ENCODE measurements around the gene MYO5C.

The MYO5C gene

DNA sequence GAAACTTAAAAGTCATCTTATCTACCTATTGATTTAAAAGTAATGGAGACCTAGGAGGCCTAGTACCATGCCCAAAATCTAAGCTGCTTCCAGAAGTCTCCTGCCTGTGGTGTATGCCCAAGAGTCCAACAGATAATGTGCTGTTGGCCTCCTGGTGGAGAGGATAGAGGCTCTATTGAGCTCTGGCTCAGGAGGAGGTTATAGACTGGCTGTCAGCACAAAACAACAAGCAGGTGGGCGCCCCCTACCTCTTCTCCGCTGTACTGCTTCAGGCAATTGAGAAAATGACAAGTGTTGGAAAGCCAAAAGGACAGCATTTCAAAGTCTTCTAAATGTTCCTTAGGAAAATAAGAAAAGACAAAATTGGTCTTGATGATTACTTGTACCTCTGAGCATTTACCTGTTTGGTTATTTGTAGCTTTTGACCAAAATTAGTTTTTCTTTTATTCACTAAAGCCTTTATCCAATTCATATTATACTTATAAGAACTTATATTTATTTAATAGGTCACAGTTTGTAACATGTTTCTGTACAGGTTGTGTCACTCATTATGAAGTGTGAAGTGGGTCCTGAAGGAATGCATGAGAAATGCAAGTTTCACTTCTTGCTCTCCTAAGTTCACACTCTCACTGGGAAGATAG lies 87.2 kb downstream of the MYO5C start:
- peak; percentile 77 for DNase-seq

DNA sequence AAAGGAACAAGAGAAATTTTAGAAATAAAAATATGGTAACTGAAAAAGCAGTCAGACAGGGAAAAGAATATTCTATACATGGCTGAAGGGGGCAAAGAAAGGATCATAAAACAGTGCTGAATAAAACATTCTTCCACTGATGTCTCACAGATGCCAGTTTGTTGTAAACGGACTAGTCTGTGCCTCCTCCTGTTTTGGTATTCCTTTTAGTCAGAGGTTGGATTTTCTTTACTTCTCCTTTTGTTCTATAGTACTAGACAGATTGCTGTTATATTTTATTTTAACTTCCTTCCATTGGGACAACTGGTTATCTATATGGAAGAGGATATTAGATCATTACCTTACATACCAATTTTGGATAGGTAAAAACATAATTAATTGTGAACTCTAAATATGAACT lies 88.4 kb downstream of the MYO5C start:
- no peak for DNase-seq

DNA sequence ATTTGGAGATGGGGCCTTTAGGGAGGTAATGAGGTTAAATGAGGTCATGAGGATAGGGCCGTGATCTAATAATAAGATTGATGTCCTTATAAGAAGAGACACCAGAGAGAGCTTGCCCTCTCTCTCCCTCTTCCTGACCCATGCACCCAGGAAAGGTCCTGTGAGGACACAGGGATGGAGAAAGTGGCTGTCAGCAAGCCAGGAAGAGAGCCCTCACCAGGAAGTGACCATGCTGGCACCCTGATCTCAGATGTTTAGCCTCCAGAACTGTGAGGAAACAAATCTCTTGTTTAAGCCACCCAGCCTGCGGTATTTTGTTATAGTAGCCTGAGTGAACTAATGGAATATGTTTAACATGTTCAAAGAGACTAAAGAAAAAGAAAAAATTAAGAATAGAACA lies 89.2 kb downstream of the MYO5C start:
- no peak for DNase-seq

DNA sequence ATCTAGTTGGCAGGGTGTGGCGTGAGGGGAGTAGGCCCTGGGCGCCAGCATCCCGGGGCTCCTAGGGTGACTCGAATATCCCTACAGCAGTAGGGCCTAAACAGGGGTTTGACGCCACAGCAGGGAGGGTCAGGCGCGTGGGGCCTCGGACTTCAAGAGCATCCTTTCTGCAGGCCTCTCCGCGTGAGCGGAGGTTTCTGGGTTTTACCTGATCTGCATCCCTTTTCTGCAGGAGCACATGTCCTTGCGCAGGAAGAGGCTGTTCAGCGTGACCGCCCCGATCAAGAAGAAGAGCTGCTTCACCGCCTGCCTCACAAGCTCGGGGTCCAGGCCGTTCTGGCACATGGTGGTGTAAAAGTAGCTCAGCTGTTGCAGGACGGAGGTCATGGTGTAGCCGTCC lies 90.9 kb downstream of the MYO5C start:
- no peak for DNase-seq

DNA sequence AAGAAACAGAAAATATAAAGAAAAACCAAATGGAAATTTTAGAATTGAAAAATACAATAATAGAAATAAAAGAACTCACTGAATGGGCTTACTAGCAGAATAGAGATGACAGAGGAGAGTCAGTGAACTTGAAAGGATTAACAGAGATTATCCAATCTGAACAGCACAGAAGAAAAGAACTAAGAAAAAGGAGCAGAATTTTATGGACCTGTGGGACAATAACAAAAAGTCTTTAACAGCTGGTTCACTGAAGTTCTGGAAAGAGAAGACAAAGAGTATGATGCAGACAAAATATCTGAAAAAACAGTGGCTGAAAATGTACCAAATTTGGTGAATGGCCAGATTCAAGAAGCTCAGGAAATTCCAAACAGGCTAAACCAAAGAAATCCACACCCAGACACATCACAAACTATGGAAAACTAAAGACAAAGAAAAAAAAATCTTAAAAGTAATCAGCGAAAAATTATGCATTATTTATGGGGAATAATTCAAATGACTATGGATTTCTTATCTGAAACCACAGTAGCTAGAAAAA lies 94.7 kb downstream of the MYO5C start:
- DNase-seq: no peak

DNA sequence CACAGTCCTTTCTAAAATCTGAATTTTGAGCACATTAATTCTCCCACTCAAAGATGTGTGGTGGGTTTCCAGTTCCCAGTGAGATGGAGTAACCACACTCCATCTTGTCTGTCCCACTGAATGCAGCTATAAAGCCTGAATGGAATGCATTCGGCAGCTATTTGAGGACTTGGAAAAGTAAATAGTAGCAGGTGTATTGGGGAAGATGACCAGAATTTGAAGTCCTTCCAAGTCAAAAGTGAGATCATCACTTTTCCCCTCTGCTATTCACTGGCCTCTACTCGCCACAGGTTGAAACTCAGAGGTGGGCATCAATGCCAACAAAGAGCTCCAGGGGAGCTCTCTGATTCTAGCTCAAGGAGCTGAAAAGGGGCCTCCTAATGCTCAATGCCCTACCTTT lies 96.3 kb downstream of the MYO5C start:
- no peak for DNase-seq

DNA sequence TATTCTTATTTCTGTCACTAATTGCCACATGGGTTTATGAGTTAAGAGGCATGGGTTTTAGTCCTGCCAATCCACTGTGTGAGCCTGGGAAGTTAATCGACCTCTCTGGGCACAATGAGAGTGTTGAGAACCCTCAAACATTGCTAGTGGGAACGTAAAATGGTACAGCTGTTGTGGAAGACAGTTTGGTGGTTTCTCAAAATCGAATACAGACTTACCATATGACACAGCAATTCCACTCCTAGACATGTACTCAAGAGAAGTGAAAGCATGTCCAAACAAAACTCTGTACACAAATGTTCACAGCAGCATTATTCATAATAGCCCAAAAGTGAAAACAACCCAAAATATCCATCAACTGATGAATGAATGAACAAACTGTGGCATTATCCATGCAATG lies 98.7 kb downstream of the MYO5C start:
- no peak for DNase-seq

DNA sequence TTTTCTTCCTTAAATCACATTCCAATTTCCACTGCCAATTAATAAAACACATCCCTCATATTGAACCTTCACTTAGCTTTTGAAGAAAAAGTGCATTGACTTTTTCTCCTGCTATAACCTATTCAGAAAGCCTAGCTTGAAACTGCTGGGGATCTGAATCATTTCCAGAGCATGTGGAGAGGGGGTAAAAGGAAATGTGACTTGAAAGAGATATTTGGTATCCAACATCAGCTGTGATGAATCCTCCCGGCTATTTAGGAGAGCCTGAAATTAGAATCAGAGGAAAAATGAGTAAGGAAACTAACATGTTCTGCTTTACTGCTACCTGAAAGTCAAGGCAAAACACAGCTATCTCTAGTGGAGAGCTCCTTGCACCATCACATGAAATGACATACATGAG lies 101.8 kb downstream of the MYO5C start:
- no peak for DNase-seq

DNA sequence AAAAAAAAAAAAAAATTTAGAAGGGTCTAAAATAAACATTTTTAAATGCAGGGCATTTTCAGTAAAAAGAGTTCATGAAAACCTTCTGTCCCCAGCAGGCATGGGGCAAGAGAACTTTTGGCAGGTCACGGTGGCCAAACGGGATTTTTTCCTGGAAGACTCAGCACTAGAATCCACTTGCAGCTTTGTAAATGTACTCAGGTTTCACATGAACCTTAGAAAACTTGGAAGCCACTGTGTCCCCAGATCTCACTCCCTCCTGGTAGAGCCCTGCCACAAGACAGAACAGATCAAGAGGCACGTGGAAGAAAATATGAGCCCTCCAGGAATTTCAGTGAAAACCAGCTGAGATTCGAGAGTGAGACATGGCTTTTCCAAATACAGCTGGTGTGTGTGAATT lies 102.3 kb downstream of the MYO5C start:
- no peak for DNase-seq

DNA sequence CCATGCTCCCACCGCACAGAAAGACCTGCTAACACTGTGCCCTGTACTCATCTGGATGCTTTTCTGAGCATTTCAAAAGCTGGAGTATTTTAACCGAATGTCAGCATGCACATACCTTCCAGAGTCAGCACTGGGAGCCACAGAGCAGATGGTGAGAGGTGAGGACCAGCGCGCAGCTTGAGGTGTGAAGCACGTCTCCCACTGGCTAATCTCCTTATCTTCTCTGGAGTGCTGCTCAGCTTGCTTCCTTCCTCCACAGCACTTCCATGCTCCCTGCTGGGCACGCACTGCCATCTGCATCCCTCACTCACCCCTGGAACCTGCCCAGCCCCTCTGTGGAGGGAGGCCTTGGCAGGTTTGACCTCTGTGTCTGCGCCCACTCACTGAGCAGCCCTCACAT lies 104.4 kb downstream of the MYO5C start, which contains the start of gene GNB5:
Gene GNB5 (minus strand): TSS at position 186 of the 400 bp plus-strand sequence. CDS start 6,716 bp downstream, outside the sequence.
- no peak for DNase-seq

DNA sequence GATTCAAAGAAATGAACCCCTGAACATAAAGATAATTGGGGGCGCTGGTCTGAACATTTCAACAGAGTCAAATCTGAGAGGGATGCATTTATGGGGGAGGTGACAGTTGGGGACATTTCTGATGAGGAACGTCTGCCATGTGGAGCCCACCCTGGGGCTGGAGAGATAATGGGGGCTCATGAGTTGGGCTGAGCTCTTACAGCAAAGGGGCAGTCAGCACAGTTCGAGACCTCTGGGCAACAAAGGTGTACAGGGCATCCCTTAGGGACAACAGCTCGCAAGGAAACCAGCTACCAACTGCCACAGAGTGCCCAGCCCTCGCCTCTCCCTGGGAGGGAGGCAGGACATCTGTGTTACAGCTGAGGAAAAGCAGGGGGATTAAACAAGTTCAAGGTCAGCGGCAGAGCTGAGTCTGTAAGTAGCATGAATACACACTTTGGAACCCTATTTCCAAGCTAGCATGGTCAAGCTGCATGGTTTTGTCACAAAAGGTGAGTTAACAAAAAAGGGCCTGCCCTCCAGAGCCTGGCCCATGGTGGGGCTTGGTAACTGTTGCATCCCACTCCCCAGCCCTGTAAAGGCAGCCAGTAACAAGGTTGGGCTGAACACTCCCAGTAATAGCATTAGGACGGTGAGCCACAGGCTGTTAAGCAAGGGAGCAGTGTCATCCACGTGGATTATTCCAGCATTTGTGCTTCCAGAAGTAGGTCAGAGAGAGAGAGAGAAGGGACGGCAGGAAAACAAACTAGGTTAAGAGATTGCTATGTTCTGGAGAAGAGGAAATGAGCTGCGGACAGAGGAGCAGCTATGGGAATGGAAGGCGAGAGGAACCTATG lies 108.7 kb downstream of the MYO5C start:
- no peak for DNase-seq

DNA sequence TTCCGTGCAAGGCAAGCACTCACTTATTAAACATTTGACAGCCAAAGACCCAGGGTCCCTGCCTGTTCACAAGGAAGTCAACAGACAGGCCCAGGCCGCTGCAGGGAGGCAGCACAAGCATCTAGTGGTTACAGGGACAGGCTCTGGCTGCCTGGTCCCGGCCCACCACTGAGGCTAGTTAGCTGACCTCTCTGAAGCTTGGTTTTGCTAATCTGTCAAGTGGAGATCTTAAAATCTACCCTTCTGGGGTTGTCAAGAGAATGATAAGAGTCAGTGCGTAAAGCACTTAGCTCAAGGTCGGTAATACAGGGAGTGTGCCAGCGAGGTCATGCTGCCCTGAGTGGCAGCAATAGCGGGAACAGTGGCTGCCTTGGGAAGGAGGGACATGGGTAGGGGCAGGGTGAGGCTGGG lies 110.4 kb downstream of the MYO5C start:
- no peak for DNase-seq

DNA sequence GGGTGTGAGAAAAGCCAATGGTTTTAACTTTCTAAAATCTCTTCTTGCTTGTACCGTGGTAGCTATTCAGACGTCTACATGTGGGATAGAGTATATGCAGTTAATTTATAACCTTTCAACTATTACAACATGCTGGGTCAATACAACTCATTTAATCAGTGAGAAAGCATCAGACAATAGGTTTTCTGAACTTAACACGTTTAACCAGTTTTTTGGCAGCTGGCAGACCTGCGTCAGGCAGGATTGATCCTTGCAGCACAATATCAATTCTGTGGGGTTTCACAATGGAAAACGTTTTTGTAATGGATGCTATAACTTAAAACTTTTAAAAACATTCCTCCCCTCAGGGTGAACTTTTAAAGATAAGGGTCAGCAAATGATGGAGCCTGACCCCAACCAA lies 110.9 kb downstream of the MYO5C start:
- DNase-seq: no peak

DNA sequence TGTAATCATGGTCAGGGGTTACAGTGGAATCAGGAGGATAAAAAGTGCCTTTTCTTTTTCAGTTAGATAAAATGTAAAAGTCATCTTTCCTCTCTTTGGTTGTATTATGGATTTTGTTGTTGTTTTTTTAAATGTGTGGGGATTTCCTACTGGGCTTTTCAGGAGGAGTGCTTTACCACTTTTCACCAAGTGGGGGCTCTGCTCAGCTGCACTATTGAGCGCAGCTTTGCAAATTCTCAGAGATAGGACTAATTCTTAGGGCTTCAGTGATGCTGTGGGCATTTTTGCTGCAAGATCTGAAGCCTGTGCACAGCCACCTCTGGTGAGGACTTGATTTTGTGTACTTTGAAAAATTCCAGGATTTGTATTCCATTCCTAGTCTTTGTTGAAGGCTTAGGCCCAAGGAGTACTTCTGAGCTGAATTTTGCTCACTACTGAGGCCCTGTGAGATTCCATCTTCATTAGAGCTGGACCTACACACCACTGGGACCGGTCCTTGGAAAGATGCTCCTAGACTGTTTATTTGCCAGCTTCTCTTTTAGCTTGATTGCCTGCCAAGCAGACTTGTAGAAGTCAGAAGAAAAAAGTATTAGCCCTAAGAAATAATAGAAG lies 111.9 kb downstream of the MYO5C start:
- DNase-seq: peak; percentile 28

DNA sequence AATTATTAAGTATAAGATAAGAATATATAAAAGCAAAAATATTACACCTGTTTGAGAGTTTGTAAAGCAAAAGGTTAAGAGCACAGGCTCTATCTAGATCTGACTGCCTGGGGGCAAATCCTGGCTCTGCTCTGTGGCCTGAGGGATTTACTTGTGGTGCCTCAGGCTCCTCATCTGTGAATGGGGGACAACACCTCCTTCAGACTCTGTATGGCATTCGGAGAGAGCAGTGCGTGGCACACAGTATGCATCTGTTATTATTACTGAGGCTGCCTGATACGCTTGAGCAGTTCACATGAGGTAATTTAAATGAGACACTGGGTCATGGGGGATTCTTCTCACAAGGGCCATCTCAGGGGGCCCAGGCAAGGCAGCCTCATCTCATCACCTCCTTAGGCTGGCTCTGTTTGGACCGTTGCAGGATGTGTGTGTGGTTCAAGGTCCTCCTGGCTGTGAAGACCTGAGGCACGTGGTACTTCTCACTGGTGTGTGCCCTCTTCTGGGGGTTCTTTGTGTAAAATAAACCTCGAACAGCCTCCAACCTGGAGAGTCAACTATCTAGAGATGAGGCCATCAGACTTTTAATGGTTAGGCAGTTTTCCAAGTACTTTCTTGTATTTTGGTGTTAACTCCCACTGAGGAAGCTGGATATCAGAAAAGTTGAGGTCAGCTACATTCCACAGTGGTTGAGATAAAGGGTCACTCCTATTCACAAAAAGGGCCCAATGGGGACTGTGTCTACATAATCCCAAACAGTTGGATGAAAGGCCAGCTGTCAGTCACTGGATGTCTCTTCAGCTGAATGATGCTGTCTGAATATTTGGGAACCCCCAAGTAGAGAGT lies 113.4 kb downstream of the MYO5C start:
- DNase-seq: no peak

DNA sequence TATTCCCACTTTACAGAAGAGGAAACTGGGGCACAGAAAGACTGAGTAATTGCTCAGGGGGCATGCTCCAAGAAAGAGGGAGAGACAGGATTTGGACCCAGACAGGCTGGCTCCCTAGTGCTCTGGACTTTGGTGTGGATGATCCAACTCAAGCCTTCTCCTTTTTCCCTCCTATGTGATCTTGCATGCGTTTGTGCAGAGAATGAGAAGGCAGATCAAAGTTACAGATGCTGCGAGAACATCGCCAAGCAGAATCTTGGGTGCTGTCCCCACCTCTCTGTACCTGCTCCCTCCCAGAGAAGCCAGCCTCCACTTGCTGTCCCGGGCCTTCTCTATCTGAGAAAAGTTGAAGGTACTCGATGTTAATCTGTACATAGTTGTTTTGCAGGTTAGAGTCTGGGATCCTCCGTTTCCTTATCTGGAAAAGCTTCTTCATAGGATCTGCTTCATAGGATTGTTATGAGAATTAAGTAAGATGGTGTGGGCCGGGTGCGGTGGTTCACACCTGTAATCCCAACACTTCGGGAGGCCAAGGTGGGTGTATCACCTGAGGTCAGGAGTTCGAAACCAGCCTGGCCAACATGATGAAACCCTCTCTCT lies 114.7 kb downstream of the MYO5C start:
- no peak for DNase-seq

DNA sequence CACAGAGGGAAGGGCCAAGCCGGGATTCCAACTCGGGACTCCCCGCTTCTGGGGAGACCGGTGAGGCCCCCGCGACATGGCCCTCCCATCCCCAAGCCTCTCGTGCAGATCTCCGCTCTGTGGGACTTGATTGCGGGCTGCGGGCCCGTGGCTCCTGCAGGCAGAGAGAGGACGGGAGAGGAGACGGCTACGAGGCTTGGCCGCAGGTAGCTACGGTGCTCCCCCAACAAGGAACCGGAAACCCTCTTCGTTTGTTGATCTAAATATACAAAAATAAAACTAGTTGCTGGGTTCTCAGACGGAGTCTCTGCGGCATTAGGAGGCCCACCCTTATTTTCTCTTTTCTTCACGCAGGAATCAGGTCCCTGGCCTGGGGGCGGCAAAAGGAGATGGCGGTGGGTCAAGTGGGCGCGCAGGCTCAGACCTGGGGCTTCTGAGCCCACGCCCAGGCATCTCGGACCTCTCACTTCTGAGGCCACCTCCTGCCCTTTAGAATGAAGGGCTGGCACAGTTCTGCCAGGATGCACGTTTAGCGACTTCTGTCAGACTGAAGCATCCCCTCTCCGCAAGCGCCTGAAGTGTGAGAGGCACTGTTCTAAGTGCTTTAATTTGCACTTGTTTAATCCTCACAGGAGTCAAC lies 115.3 kb downstream of the MYO5C start:
- DNase-seq: peak; percentile 55

DNA sequence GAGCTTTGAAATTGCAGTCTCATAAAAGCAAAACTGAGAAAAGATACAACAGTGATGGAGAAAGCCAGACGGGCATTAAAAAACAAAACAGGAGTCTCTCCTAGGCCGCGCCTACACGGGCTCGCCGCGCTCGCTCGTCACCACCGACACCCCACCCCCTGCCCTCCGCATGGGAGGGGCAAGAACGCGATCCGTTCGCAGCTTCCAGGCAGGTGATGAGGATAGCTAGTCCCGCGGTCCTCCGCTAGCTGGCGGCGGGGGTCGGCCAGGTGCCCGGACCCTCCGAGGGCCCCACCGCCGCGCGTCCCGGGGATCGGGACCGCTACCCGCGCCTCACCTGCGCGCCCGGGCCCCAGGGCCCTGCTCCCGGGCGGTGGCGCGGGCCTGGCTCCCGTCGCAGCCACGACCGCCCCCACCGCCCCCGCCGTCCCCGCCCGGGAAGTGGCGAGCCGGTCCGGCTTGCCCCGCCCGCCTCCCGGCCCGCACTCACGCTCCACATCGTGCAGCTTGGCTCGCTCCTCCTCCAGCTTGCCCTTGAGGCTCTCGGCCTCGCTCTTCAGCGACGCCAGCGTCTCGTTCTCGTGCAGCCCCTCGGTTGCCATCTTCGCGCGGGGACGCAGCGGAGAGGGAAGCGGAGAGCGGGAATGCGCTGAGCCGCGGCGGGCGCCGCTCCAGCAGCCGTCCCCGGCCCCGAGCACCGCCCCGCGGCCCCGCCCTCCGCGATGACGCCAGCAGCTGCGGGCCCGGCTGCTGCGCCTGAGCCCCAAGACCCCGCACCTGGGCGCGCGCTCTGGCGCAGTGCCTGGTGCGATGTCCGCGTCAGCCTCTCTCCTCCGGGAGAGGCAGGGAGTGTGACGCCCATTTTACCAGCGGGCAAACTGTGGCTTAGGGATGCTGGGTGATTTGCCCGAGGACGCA lies 116.1 kb downstream of the MYO5C start:
- peak; percentile 92 for DNase-seq

DNA sequence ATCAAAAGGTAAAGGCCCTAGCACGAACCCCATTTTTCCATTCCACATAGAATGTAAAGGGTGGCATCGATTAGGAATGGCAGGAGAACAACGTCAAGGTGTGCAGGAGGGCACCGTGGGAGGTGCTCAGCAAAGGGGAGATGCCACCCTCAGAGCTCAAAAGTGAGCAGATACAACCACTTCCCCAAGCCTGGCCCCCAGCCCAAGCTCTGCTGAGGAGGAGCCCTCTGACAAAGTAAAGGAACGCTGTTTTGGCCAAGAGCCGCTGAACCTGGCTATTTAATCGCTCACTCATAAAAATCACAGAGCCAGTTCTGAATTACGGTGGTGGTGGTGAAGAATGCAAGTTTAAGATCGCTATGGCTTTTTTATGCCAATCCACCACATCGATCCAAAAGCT lies 116.8 kb downstream of the MYO5C start:
- DNase-seq: no peak

DNA sequence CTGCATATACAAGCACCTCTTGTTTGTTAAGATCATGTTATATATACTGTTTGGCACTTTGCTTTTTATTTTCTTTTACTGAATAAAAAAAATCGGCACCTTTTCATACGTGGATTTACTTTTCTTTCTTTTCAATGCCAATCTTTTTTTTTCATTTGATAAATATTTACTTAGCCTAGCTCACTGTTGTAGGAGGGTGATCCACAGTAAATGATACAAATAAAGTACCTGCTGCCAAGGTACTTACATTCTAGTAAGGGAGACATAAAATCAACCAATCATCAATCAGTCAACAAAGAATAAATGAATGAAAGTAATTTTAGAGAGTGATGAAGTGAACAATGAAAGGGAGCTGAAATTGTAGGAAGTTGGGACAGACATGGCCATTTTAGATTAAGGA lies 122.7 kb downstream of the MYO5C start:
- no peak for DNase-seq

DNA sequence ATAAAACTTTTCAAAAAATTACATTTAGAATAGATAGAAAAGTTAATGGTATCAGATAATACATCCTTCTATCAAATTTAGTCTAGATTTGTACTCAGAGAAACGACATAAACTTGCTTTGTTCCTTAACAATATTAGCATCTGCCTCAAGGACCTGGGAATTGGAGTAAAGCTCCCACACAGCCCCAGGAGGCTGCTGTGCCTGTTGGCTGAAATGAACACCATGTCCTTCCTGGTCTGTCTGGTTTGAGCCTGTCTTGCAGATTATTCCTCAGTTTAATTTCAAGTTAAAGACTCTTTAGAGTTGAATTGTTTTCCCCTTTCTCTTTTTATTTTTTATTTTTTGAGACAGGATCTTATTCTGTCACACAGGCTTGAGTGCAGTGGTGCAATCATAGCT lies 123.8 kb downstream of the MYO5C start:
- no peak for DNase-seq

All from CD4-positive, alpha-beta T cell treated with Interleukin-6 for 4 hours (primary cell).